Testis (tissue), 2 donors: Measurements from ENCODE around the gene SPTSSA.

Experiments used
- CTCF ChIP-seq, 3 experiments: fragments of 450-650 bp in 2 of 3; fragments of 200-600 bp in 1 of 3; sonication (generic) in 1 of 3; IDR thresholded peaks; one replicate each; pipeline ENCODE4 v1.5.1; 2016 to 2019; ENCODE audit warnings: antibody characterized with exemption in 3 of 3, mild to moderate bottlenecking in 2 of 3, moderate library complexity in 1 of 3
- POLR2A ChIP-seq: fragments of 450-650 bp; IDR thresholded peaks from one replicate; pipeline ENCODE4 v1.6.1; 2017; ENCODE audit warnings: antibody characterized with exemption, mild to moderate bottlenecking, moderate library complexity

- TF ChIP-seq CTCF (IDR thresholded peaks at IDR 0.05), result no peak
- TF ChIP-seq POLR2A, result no peak
Measured at GRCh38 chr14:34482463-34482862, 20.4 kb upstream of the SPTSSA start.
